T-cell (primary cell): Measurements from ENCODE around the gene WDR54. TPM values are rescaled to one million over a fixed set of nuclear protein-coding genes. Genes with fewer than 3 reads are reported as not detected.
"Not testable (repeated sequence)": the region's sequence is repeated elsewhere in the genome, so short reads cannot be mapped to it uniquely, and the experiment has no call there.

Experiments
- ATAC-seq, 4 experiments: fragments of 200-7000 bp in 3 of 4; fragments of 150-1000 bp in 1 of 4; cut with Tn5 transposase; replicated peaks in 1 of 4; 1 replicate in 3 of 4; 2 replicates in 1 of 4; pipeline ENCODE4 v1.10.0; 2021; ENCODE audit warnings: moderate library complexity in 3 of 4, mild to moderate bottlenecking in 2 of 4, moderate number of reproducible peaks in 1 of 4
- CTCF ChIA-PET, 2 donors: fragments of 300-600 bp; sonication (Branson Sonifier 250); formaldehyde crosslinking; loops; one replicate each; lab custom pipeline; 2022; ENCODE audit warnings: antibody characterized with exemption in 2 of 2; lab: Charles Lee
- POLR2A ChIA-PET, 2 donors: fragments of 300-600 bp; sonication (Branson Sonifier 250); formaldehyde crosslinking; loops; one replicate each; lab custom pipeline; 2022; ENCODE audit warnings: antibody characterized with exemption in 2 of 2; lab: Charles Lee
- DNase-seq, 35 experiments: peaks; one replicate each; pipeline versions ENCODE4 v3.0.0 to v3.0.0-alpha.2; 2013 to 2023
- H3K27ac ChIP-seq: one replicate; pipeline ENCODE4 v1.5.1; 2013; ENCODE audit warnings: low read length
- H3K27me3 ChIP-seq, 2 experiments: replicated peaks in 1 of 2; 1 replicate in 1 of 2; 2 replicates in 1 of 2; pipeline versions ENCODE4 v1.6.1 to v1.7.0; 2013; ENCODE audit warnings: low read length in 1 of 2, mixed read lengths in 1 of 2; ENCODE audit not compliant: control insufficient read depth in 2 of 2, insufficient read depth in 2 of 2; ENCODE audit errors: extremely low read depth in 1 of 2
- H3K36me3 ChIP-seq, 2 donors: 1 replicate in 1 of 2; 2 replicates in 1 of 2; pipeline versions ENCODE4 v1.6.1 to v1.7.0; 2013; ENCODE audit warnings: low read length in 1 of 2; ENCODE audit not compliant: control insufficient read depth in 2 of 2, insufficient read depth in 1 of 2; ENCODE audit errors: extremely low read depth in 1 of 2
- H3K4me1 ChIP-seq, 2 experiments: 1 replicate in 1 of 2; 2 replicates in 1 of 2; pipeline versions ENCODE4 v1.6.1 to v1.7.0; 2013; ENCODE audit warnings: low read length in 2 of 2, mixed read lengths in 1 of 2; ENCODE audit not compliant: insufficient read depth in 2 of 2, control insufficient read depth in 1 of 2; ENCODE audit errors: extremely low read depth in 1 of 2
- H3K4me3 ChIP-seq, 2 donors: 1 replicate in 1 of 2; 2 replicates in 1 of 2; pipeline versions ENCODE4 v1.5.1 to v1.7.0; 2013; ENCODE audit warnings: mild to moderate bottlenecking in 2 of 2, low read length in 1 of 2, moderate library complexity in 1 of 2; ENCODE audit not compliant: control insufficient read depth in 1 of 2; ENCODE audit errors: extremely low read depth in 1 of 2
- H3K9me3 ChIP-seq: 2 replicates; pipeline ENCODE4 v1.7.0; 2013
- H3K27ac Mint-ChIP-seq, 2 donors: one replicate each; pipeline ENCODE4 v1.8.0; 2020 to 2021; ENCODE audit warnings: mild to moderate bottlenecking in 2 of 2, mixed read lengths in 2 of 2
- H3K27me3 Mint-ChIP-seq, 2 donors: one replicate each; pipeline ENCODE4 v1.8.0; 2021 to 2022; ENCODE audit warnings: mixed read lengths in 2 of 2
- H3K36me3 Mint-ChIP-seq: one replicate; pipeline ENCODE4 v1.8.0; 2021; ENCODE audit warnings: mixed read lengths
- H3K4me1 Mint-ChIP-seq, 3 donors: one replicate each; pipeline ENCODE4 v1.8.0; 2020 to 2022; ENCODE audit warnings: mixed read lengths in 3 of 3, mild to moderate bottlenecking in 1 of 3
- H3K4me3 Mint-ChIP-seq, 3 donors: one replicate each; pipeline ENCODE4 v1.8.0; 2020 to 2022; ENCODE audit warnings: mild to moderate bottlenecking in 3 of 3, mixed read lengths in 3 of 3, moderate library complexity in 3 of 3
- H3K9me3 Mint-ChIP-seq, 3 donors: one replicate each; pipeline ENCODE4 v1.8.0; 2020 to 2022; ENCODE audit warnings: mixed read lengths in 3 of 3
- WGBS: methylation state at CpG from one replicate; pipeline ENCODE4 v1.1.5; 2013; ENCODE audit warnings: missing lambda C conversion rate; ENCODE audit not compliant: insufficient coverage; 5-methylcytosine and 5-hydroxymethylcytosine counted together
- total RNA-seq, 35 experiments: library from RNA in 6 of 35; stranded (reverse) in 6 of 35; fragments of 120-200 nt in 1 of 35; gene quantifications; one replicate each; pipeline versions ENCODE4 v1.2.1 to v1.2.4 and lab custom pipeline; 2013 to 2026

The WDR54 gene
- total RNA-seq, 5 donors from 2014 or later (not counting 1 experiment from before 2014, with no cell fraction given): 31.4 to 46.8 (median 45.4) TPM

- H3K27me3 Mint-ChIP-seq: peaks cover 0 to 9% of the 10 kb centered on the region in 2 donors
- no peak for DNase-seq
- no peak overlapping the region for H3K27ac Mint-ChIP-seq
- Histone ChIP-seq H3K4me1 (peaks cover 12 to 42% of the 10 kb centered on the region in 2 experiments), H3K27ac (no peak overlapping the region), H3K9me3 (no peaks in the 10 kb centered on the region), H3K4me3 (no peak overlapping the region), H3K36me3 (no peaks in the 10 kb centered on the region), H3K27me3 (peaks cover 0 to 24% of the 10 kb centered on the region in 2 experiments)
- H3K36me3 Mint-ChIP-seq: no peaks in the 10 kb centered on the region
- no peaks in the 10 kb centered on the region for H3K9me3 Mint-ChIP-seq
- H3K4me3 Mint-ChIP-seq: no peak overlapping the region
- ChIA-PET CTCF (interaction anchor here in 1 of 2 donors (0.7 kb wide), 1 partner anchor 1603 kb away, joined by 3 read pairs; no protein-coding TSS in a partner anchor), POLR2A (interaction anchor here (0.5 to 0.9 kb wide), 2 partner anchors 9 to 12 kb away, joined by 3 to 4 read pairs; no protein-coding TSS in a partner anchor)
- peaks cover 41 to 48% (median 45%) of the 10 kb centered on the region in 3 donors for H3K4me1 Mint-ChIP-seq
- no peak for ATAC-seq
- over 99% methylated on average over 20 of the region's 27 CpGs for WGBS
Observed at GRCh38 chr2:74418312-74418711, 3.2 kb upstream of the WDR54 start.

DNA sequence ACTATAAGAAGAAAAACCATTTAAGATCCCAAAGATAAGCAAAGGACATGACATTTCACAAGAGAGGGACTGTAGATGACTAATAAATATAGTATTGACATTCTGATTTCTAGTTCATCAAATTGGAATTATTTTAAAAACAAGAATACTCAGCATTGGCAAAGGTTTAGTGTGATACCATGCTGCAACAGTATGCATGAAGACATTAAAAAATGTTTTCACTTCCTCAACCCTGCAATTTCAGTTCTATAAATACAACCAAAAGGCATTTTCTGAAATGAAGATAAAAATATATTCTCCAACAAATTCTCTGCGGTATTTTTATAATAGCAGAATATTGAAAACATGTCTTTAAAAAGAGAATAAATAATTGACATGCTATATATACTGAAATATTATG is 2.2 kb upstream of the WDR54 start:
- Histone ChIP-seq H3K27me3 (peaks cover 0 to 17% of the 10 kb centered on the region in 2 experiments), H3K36me3 (no peaks in the 10 kb centered on the region), H3K9me3 (no peaks in the 10 kb centered on the region), H3K4me3 (no peak overlapping the region), H3K27ac (no peak overlapping the region), H3K4me1 (peaks cover 12 to 42% of the 10 kb centered on the region in 2 experiments)
- H3K9me3 Mint-ChIP-seq: no peaks in the 10 kb centered on the region
- H3K4me1 Mint-ChIP-seq: peaks cover 37 to 45% (median 41%) of the 10 kb centered on the region in 3 donors
- no peaks in the 10 kb centered on the region for H3K36me3 Mint-ChIP-seq
- peaks cover 0 to 4% of the 10 kb centered on the region in 2 donors for H3K27me3 Mint-ChIP-seq
- CTCF ChIA-PET: no interaction called here
- WGBS: no CpG with 5 or more reads among the region's 1 CpG
- POLR2A ChIA-PET: no interaction called here
- H3K27ac Mint-ChIP-seq: no peak overlapping the region
- DNase-seq: no peak
- no peak for ATAC-seq
- H3K4me3 Mint-ChIP-seq: no peak overlapping the region

DNA sequence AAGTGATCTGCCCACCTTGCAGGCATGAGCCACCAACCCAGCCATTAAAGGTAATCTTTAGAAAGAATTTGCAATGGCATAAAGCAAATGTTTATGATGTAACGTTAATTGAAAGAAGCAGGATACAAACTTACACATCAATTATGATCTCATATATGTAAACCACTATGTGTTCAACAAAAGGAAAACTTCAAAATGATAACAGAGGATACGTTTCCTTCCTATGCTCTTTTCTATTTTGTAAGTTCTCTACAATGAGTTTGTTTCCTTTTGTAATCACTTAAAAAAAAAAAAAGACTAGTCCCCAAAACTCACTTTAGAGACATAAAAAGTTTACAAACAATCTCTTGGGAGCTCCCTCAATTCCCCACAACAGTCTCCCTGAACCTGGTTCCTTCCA is 1.5 kb upstream of the WDR54 start:
- DNase-seq: no peak
- peak overlapping the region; percentile 46 to 64 for H3K27ac Mint-ChIP-seq
- H3K4me3 ChIP-seq: no peak overlapping the region
- CTCF ChIA-PET: interaction anchor here in 1 of 2 donors (0.6 kb wide), 1 partner anchor 19 kb away, joined by 3 read pairs; no protein-coding TSS in a partner anchor
- H3K36me3 Mint-ChIP-seq: peaks cover 3% of the 10 kb centered on the region
- no peaks in the 10 kb centered on the region for H3K9me3 ChIP-seq
- H3K27ac ChIP-seq: peak overlapping the region; percentile 4
- no CpG with 5 or more reads among the region's 2 CpGs for WGBS
- POLR2A ChIA-PET: interaction anchor here in 1 of 2 donors (0.6 to 0.7 kb wide), 2 partner anchors 28 to 67 kb away, joined by 4 to 7 read pairs; no protein-coding TSS in a partner anchor
- no peak for ATAC-seq
- peaks cover 34 to 45% (median 38%) of the 10 kb centered on the region in 3 donors for H3K4me1 Mint-ChIP-seq
- peaks cover 10 to 36% of the 10 kb centered on the region in 2 experiments for H3K4me1 ChIP-seq
- peaks cover 0 to 6% of the 10 kb centered on the region in 2 donors for H3K36me3 ChIP-seq
- peaks cover 0 to 2% of the 10 kb centered on the region in 2 donors for H3K27me3 Mint-ChIP-seq
- H3K27me3 ChIP-seq: peaks cover 0 to 11% of the 10 kb centered on the region in 2 experiments
- H3K9me3 Mint-ChIP-seq: no peaks in the 10 kb centered on the region
- peak overlapping the region; percentile 49 to 92 (median 52) for H3K4me3 Mint-ChIP-seq

GRCh38 chr2:74420443-74421103 is 957 bp upstream of the WDR54 start:
- WGBS: 87% methylated on average over 3 of the region's 19 CpGs
- not testable (repeated sequence) for DNase-seq

GRCh38 chr2:74423231-74424095 is 1.9 kb downstream of the WDR54 start:
- CTCF ChIA-PET: no interaction called here
- Histone ChIP-seq H3K4me1 (peaks cover 9 to 24% of the 10 kb centered on the region in 2 experiments), H3K9me3 (no peaks in the 10 kb centered on the region), H3K27ac (no peak overlapping the region), H3K4me3 (no peak overlapping the region), H3K36me3 (peaks cover 0 to 20% of the 10 kb centered on the region in 2 donors), H3K27me3 (no peaks in the 10 kb centered on the region)
- DNase-seq (no peak), ATAC-seq (no peak)
- H3K36me3 Mint-ChIP-seq: peaks cover 11% of the 10 kb centered on the region
- 94% methylated on average over 7 of the region's 9 CpGs for WGBS
- peaks cover 26 to 33% (median 29%) of the 10 kb centered on the region in 3 donors for H3K4me1 Mint-ChIP-seq
- no peaks in the 10 kb centered on the region for H3K9me3 Mint-ChIP-seq
- POLR2A ChIA-PET: no interaction called here
- H3K27ac Mint-ChIP-seq: peak overlapping the region; percentile 52 to 60
- no peaks in the 10 kb centered on the region for H3K27me3 Mint-ChIP-seq
- peak overlapping the region; percentile 92 to 99 (median 99) for H3K4me3 Mint-ChIP-seq

More at GRCh38 chr2:74420443-74421103, 957 bp upstream of the WDR54 start:
- ATAC-seq, H3K36me3 Mint-ChIP-seq, H3K9me3 ChIP-seq, H3K9me3 Mint-ChIP-seq, H3K27me3 ChIP-seq, H3K27me3 Mint-ChIP-seq: not testable (repeated sequence)
- Mint-ChIP-seq H3K27ac (peak overlapping the region; percentile 97 to 98), H3K4me3 (peak overlapping the region; percentile 92 to 99 (median 99)), H3K4me1 (peaks cover 34 to 45% (median 36%) of the 10 kb centered on the region in 3 donors)
- Histone ChIP-seq H3K4me3 (peak overlapping the region; percentile 92 to 100), H3K27ac (peak overlapping the region; percentile 96), H3K4me1 (peaks cover 9 to 30% of the 10 kb centered on the region in 2 experiments), H3K36me3 (peaks cover 0 to 12% of the 10 kb centered on the region in 2 donors)
- POLR2A ChIA-PET: interaction anchor here (0.5 to 0.9 kb wide), 7 partner anchors 29 to 418 kb away, joined by 3 to 7 read pairs (median 4); partner anchors contain the start of gene WBP1 (in 1 of the 2)
- CTCF ChIA-PET: interaction anchor here (0.6 to 1.2 kb wide), 7 partner anchors 20 to 225 kb away, joined by 3 to 8 read pairs (median 4); no protein-coding TSS in a partner anchor
